ENCODE results near the gene KRTAP10-7.
"Not testable (repeated sequence)": the region's sequence is repeated elsewhere in the genome, so short reads cannot be mapped to it uniquely, and the experiment has no call there.

The KRTAP10-7 gene

GRCh38 chr21:44623575-44623974 lies 23.2 kb downstream of the KRTAP10-7 start:
- no peak overlapping the region for H3K4me3 ChIP-seq (replicated peaks in 1 of 2; ENCODE audit: low read depth in 2 of 2, low read length in 2 of 2)
- no peak for TF ChIP-seq CTCF (IDR thresholded peaks at IDR 0.05; ENCODE audit: low read depth, low read length)
- no peak for DNase-seq (ENCODE audit: low read depth in 2 of 2)

GRCh38 chr21:44625756-44626155 lies 25.4 kb downstream of the KRTAP10-7 start:
- no peak for DNase-seq (ENCODE audit: low read depth in 2 of 2)
- no peak overlapping the region for H3K4me3 ChIP-seq (replicated peaks in 1 of 2; ENCODE audit: low read depth in 2 of 2, low read length in 2 of 2)
- TF ChIP-seq CTCF (IDR thresholded peaks at IDR 0.05; ENCODE audit: low read depth, low read length), result no peak

DNA sequence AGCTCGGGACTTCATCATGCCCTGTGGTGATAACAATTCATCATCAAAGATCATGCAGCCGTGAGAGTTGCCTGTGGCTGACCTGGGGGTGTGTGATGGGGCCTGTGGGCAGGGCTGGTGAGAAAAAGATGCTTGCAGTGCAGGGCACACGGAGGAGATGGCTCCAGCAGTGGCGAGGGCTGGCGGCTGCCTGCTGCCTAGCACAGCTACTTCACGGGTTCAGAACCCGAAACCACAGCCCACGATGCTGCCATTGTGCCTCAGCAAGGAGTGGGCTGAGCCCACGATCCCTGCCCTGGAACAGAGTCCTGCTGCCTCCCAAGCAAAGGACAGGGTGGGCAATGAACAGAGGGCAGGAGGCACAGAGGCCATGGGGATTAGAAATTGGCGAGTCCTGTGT lies 25.9 kb downstream of the KRTAP10-7 start:
- no peak for TF ChIP-seq CTCF (IDR thresholded peaks at IDR 0.05; ENCODE audit: low read depth, low read length)
- H3K4me3 ChIP-seq (replicated peaks in 1 of 2; ENCODE audit: low read depth in 2 of 2, low read length in 2 of 2), result no peak overlapping the region
- DNase-seq (ENCODE audit: low read depth in 2 of 2), result no peak

DNA sequence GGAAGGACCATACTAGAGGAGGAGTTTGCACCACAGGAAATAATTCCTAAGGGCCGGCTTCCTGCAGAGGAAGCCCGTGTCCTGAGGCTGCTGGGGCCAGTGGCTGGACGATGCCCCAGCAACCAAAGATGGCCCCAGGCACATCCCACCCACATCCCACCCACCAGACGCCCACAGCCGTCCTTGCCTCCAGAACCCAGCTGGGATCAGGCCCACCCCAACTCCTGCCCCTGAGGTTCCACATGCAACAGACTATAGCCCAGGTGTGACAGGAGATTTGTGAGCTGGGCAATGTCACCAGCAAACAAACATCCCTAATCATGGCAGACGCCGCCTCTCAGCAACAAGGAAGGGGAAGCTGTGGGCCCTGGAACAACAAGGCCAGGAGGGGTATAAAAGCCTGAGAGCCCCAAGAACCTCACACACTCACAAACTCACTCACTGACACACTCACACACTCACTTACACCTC lies 26.3 kb downstream of the KRTAP10-7 start, which contains the start of gene KRTAP10-9:
KRTAP10-9 (plus strand) TSS at position 421 of the 471 bp plus-strand sequence. CDS start 79 bp downstream, outside the sequence.
- no peak within 1 kb of the TSS for H3K4me3 ChIP-seq (replicated peaks in 1 of 2; ENCODE audit: low read depth in 2 of 2, low read length in 2 of 2)
- TF ChIP-seq CTCF (IDR thresholded peaks at IDR 0.05; ENCODE audit: low read depth, low read length), result no peak
- DNase-seq (ENCODE audit: low read depth in 2 of 2), result no peak

GRCh38 chr21:44627181-44627822 lies 26.9 kb downstream of the KRTAP10-7 start:
- DNase-seq (ENCODE audit: low read depth in 2 of 2); H3K4me3 ChIP-seq (replicated peaks in 1 of 2; ENCODE audit: low read depth in 2 of 2, low read length in 2 of 2): not testable (repeated sequence)

GRCh38 chr21:44627831-44628233 lies 27.4 kb downstream of the KRTAP10-7 start:
- DNase-seq (ENCODE audit: low read depth in 2 of 2); H3K4me3 ChIP-seq (replicated peaks in 1 of 2; ENCODE audit: low read depth in 2 of 2, low read length in 2 of 2): not testable (repeated sequence)

- TF ChIP-seq CTCF (IDR thresholded peaks at IDR 0.05; ENCODE audit: low read depth, low read length), result no peak
- no peak for DNase-seq (ENCODE audit: low read depth in 2 of 2)
These were observed 28.5 kb downstream of the KRTAP10-7 start for GRCh38 chr21:44628707-44629391.

More at GRCh38 chr21:44628707-44629391, 28.5 kb downstream of the KRTAP10-7 start:
- no peak overlapping the region for H3K4me3 ChIP-seq (replicated peaks in 1 of 2; ENCODE audit: low read depth in 2 of 2, low read length in 2 of 2)

Measured in cardiac fibroblast (primary cell).